Retina (tissue), 1 donor: Measurements from ENCODE around the gene SLC15A4.
"Not testable (repeated sequence)": the region's sequence is repeated elsewhere in the genome, so short reads cannot be mapped to it uniquely, and the experiment has no call there.

Source experiments
- DNase-seq: peaks from one replicate; pipeline ENCODE4 v3.0.0-alpha.2; 2016

The SLC15A4 gene

DNA sequence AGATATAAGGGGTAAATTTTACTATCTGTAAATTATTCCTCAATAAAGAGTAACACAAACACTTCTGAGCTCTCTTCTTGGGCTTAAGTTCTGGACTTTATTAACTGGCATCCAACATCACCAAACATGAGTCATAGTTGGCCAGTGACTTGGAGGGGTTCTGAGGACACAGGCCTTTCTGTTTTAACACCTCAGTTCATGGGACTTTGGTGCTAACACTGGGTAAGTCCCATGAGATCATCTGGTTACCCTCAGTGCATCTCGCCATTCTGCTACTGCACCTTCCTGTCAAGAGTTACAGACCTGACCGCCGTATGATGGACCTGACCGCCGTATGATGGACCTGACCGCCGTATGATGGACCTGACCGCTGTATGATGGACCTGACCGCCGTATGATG lies 9.9 kb downstream of the SLC15A4 start:
- DNase-seq = no peak

DNA sequence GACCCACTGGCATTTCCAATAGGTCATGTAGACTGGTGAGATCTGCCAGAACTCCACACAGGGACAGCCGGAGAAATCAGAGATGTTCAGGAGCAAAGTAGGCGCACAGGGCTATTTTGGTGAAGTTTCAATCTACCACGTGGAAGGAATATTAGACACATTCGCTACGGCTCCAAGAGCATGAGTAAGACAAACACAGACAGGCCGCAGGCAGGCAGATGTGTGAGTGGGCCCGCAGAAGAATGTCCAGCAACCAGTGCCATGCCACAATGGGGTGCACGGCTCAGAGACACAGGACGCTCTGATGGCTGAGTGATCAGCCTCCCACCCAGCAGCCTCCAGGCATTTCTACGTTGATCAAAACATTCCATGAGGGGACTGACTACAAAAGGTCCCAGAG lies 10.4 kb downstream of the SLC15A4 start:
- DNase-seq = no peak

DNA sequence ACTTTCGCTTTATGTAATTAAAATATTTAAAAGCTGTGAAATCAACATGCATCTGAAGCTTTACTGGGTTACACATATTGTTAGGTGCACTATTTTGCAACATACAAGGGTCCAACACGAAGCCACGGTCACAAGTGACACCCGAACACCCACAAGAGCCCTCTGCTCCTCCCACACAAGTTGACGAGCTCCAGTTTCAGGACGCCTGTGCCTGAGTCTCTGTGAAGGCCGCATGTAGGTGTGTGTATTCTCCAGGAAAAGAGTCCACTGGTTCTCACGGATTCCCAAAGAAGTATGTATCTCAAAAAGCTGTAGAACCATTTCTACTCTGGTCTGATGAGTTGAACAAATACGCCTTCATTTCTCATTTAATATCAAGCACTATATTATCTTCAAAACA lies 12.0 kb downstream of the SLC15A4 start:
- DNase-seq = no peak

DNA sequence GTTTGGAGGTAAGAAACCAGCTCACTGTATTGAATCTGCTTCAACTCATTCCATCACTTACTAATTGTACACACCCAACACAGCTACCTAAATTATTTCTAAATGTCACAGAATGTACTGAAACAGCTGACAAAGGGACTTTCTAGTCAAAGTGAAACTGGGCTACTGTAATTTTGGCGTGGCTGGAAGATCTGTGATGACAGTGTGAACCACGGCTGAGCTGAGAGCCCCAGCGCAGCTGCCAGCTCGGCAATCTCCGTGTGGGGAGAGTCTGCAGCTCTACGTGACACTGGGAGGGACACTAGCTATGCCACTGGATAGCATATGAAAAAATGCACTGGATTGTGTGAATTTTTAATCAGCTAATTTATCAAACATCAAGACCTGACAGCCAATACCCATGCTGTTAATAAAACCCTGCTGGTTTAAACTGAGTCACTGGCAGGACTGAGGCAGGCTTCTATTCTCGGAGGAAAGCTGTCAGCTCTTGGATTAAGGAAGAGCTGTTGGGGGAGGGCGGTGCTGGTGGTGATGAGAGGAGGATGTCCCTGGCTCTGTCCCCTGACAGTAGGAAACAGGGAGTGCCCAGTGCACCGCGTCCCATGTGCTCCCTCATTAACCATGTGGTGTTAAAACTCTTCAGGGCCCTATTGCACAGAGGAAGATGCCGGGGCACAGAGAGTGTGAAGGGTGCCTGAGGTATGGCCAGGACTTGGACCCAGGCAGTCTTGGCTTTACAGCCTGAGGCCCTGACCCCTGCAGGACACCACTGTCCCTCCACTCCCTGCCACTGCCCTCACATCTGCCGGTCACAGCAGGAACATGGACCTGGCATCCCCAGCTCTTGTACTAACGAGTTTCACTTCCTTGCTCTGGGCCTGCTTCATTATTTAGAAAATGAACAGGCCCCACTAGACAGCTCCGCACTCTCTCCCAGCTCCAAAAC lies 13.3 kb downstream of the SLC15A4 start:
- no peak for DNase-seq

DNA sequence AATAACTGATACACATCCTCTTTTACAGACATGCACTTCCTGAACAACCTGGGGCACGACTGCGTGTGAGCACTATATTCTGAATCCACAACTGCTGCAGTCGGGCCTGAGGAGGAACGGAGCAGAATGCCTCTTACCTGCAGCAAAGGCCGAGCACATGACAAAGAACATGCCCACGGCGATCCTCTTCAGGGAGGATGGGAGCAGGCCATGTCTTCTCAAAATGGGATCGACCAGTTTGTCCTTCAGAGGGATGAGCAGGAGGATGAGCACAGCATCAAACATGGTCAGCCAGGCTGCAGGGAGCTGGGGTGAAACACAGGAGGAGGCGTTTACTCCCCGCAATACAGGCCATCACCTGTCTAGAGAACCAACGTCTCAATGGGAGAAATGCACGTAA lies 15.1 kb downstream of the SLC15A4 start:
- no peak for DNase-seq

DNA sequence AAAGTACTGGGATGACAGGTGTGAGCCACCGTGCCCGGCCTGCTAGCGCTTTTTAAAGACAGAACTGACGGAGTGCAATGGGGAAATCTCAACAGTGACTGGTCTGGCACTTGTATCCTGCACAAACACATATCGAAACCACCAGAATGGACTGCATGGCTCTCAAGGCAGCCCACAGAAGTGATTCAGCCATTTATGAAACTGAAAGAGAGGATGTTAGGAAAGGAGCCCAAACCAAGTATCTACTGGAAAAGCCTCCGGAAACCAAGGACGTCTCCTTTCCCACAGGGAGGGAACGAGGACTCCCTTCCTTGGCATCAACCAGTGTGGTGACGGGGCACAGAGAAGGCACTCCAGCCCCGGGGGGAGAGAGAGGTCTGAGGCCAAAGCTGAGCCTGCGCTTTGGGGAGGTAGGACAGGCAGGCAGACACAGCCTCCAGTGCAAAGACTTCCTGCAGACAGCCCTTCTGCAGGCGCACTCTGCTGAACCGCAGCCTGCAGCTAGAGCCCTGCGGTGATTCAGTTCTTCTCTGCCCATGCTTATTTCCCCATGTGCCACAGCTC lies 16.5 kb downstream of the SLC15A4 start:
- no peak for DNase-seq

DNA sequence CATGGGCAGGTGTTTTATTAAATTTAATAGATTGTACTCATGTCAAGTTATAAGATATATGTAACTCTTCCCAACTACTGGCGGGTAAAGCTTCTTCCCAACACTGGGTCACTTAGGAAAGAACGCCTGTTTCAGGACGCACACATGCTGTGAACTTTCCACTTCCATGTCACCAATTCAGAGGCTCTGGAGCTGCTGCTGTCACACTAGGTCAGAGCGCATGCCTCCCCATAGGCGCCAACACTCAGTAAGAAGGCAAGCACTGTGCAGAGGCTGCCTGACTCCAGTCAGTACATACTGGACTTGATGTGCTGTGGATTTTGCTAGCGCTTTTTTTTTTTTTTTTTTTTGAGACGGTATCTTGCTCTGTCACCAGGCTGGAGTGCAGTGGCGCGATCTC lies 17.2 kb downstream of the SLC15A4 start:
- DNase-seq = no peak

DNA sequence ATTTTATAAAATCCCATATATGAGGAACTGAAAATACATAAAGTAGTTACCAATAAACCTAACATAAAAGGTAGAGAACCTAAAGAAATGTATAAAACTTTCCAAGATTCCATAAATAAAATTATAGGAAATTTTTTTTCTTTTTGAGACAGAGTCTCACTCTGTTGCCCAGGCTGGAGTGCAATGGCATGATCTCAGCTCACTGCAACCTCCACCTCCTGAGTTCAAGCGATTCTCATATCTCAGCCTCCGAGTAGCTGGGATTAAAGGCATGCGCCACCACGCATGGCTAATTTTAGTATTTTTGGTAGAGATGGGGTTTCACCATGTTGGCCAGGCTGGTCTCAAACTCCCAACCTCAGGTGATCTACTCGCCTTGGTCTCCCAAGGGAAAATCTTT lies 18.4 kb downstream of the SLC15A4 start:
- not testable (repeated sequence) for DNase-seq

DNA sequence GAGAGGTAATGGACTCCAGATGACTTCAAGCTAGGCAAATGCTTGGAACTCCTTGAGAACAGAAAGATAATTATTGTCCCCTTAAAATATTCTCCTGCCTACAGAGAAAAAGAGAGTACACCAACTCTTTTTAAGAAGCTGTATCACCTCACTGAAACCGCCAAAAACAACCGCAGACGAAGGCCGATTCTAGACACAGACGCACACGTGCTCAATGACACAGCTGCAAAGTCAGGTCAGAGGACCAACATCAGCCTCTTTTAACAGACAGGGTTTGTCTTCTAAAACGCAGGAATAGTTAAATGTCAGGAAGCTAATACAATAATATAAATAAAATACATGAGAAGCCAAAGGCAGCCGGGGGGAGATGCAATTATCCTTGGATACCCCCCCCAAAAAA lies 19.0 kb downstream of the SLC15A4 start:
- DNase-seq = no peak

DNA sequence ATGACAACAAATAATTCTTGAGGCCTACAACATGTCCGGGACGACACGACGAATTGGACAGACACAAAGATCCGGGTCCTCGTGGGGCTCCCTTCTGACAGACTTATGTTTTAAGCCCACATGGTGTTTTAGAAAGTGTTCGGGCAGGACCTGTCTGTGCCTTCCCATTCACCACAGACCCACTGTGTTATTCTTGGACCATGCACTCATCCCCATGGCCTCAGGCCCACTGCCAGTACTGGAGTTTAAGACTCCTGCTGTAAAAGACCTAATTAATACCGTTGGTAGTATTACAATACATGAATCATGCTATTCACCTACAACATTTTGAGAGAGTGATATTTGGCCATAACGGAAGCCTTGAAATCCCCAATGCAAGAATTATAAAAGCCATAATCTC lies 20.0 kb downstream of the SLC15A4 start:
- DNase-seq = no peak

DNA sequence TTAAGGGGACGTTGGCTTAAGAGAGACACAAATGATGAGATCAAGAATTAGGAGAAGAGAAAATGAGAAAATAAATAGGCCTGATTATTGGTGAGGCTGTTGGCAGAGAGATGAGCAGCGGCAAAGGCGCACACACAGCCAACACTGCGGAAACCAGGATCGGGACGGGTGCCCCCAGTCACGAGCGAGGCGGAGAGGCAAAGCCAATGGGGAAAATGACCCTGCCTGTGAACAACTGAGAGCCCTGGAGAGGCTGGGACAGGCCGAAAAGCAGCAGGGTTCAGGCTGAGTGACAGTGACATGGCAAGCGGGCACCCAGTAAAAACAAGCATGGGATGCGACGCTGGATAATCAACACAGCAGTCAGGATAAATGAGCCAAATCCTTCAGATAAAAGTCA lies 21.0 kb downstream of the SLC15A4 start:
- DNase-seq = no peak

DNA sequence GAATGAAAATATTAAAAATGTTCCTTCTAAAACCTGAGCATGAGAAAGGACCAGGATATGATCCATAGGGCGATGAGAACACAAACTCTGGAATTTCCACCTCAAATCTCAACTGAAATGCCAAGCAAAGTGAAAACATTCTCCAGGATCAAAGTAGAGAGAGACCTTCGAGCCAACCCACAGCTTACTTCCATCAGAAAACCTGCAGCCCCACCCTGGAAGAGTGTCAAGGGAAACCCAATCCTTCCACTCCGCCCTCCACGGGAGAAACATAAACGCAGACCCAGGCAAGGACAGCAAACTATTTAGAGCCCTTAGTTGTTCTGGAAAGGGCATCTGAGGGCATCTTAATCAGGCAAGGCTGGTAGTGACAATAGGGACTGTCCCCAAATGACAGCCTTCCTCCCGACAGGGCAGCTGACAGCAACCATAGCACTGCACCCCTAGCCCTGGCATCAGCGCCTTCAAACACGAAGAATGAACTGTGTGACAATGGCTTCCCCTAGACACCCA lies 21.8 kb downstream of the SLC15A4 start:
- no peak for DNase-seq

DNA sequence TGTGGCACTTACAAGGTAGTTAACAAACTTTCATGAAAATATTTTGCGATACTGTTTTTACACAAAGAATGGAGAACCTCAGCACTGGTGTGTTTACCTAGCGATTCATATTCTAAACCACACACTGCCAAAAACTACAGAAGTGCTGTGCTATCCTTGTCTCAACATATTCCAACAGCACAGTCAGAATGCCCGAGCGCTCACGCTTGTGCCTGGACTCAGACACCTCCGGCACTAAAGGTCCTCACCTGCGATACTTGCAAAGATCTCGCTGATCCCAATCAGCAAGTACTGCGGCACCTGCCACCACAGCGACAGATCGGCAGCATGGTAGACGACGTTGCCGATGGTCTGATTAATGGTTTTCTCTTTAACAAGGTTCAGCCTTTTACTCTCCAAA lies 23.2 kb downstream of the SLC15A4 start:
- DNase-seq = no peak

DNA sequence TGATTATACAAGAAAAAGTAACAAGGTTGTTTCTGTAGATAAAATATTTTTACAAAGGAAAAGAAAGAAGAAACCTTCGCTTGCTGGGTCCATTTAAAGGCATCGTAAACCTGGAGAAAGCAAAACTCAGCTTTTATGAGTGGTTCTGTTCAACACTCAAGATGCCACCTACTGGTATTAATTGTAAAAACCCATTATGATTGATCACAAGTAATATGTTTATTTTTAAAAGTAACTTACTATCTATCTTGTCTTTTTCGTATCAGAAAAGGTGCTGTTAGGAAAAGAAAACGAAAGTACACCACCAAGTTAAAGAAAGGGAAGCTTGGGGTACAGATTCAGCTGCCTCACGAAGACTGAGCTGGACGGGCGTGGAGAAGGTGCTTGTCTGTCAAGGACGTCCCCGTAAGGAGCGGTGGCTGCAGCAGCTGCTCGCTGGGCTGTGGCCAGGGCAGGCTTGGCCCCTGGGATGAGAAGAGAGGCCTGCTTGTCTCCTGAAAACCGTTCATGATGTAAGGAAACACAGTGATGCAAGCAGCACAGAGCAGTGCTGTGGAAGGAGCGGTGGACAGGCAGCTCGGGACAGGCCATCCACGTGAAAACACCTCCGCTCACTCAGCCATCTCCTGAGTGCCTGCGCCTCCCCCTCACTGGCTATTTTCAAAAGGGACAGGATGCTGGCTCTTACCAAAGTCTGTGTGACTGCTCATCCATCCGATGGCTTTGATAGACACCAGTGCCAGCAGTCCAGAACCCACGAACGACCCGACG lies 25.0 kb downstream of the SLC15A4 start:
- DNase-seq = no peak

DNA sequence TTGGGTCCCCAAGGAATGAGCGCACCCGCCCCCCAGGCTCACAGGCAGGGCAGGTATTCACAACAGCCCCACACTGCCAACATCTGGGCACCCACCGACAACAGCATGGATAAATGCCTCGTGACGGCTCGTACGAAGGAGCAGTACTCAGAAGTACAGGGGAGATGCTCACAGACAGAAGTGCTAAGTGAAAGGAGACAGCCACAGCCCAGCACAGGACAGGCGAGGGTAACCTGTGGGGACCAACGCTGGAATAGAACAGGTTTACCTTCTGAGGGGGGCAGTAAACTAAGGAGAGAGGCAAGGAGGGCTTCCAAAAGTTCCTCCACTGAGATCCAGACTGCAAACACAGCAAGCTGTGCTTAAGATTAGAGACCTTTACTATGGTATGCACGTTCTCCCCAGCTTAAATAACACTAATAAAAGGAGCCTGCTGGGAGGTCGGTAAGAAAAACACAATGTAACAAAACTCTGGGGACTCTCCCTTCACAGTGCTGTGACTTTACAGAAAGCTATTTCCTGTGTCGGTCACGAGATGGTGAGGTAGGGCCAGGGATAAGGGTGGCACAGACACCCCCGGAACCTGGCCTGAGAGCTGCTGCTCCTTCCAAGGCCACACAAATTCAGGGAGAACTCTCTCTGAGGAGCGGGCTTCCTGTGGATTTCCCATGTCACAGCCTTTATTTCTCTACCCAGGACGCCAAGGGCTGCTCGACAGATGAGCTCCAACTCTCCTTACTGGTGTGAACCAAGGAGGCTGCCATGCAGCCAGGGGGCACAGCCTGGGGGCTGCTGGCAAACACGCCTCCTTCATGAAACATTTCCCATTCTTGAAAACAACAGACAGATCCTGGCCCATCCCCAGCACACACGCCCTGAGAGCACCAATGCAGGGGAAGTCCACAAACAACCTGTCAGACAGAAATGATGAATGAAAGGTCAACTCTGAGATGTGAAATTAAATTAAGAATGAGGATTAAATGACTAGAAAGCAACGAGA lies 26.3 kb downstream of the SLC15A4 start:
- DNase-seq = no peak

DNA sequence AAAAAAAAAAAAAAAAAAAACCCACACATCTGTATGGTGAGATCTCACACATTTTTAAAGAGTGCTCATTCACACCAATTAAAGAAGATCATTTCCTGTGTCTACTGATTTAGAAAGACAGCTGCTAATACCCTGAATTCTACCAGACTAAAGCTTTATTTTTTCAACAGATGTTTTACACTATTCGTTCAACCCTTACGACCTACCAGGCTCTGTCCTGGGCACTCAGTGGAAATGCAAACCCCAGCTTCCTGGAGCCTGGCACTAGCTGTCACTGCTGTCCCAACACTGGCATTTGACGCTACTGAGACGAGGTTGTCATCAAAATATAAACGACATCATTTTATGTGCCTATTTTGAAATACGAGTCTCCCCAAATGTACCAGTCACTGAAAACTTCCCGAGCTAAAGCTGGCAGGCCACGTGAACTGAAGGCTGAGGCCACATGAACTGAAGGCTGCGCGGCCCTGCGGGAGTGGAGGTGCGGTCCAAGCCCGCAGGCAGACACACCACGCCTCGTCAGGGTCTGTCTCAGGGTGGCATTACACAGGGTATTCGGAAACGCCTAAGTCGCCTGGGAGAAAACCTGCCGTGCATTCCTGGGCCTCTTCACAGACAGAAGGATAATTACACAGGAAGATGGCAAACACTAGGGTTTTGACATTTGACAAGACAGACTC lies 27.2 kb downstream of the SLC15A4 start:
- DNase-seq = no peak

DNA sequence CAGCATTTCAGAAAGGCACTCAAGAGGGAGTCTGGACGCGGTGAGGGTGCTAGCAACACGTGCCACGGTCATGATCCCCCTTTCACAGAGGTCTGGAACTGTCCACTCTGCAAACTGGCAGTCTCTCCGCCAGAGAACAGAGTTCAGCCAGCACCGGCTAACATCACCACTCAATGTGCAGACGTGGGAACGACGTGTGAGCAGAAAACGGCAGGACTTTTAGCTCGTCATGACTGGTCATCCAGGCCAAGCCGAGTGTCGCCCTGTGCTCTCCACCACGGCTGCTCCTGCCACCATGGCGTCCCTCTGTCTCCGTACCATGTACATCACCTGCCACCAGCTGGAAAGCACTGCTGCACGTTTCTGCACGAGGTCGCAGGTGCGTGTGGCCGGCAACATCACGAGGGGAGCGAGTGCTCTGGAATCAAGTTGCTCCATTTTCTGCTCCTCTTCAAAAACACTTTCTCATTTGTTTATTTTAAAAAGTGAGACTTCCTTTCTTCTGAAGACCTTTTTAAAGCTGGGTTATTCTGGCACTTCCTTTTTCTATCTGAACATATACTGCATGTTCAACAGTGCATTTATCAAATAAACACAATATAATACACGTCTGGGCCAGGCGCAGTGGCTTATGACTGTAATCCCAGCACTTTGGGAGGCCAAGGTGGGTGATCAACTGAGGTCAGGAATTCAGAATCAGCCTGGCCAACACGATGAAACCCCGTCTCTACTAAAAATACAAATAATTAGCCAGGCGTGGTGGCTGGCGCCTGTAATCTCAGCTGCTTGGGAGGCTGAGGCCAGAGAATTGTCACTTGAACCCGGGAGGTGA lies 28.0 kb downstream of the SLC15A4 start:
- DNase-seq = no peak

DNA sequence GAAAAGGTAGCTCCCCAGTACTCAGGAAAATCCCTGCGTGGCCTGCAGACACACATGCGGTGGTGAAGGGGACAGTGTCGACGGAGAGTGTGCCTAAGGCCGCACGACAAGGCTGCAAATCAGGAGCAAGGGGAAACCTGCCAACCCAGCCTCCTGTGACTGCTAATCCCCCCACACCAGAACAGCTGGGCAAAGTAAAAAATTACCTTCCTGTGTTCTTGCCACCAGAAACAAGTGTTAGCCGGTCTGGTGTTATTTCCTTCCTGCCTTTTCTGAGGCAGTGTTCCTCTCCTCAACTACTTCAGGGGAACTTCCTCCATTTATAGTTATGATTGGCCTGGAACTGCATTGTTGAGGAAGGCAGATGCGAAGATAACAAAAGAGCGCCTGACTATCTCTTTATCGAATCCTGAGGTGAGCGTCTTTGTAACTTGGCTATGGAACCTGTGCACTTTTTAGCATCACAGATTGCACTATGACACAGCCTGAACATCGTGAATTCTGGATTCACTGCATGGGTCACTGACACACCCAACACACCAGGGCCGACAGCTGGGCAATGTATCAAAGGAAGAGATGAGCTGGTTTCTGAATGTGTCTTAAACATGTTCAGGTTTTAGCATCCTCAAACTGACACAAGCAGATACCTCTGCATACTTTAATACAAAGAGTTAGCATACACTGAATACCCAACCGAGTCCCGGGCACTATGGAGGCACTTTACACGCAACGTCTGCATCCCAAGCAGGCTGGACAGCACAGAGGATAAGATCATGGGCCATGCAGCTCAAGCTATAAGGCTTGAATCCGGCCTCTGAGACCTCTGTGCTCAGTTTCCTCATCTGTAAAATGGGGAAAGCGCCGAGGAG lies 28.9 kb downstream of the SLC15A4 start:
- DNase-seq = no peak

DNA sequence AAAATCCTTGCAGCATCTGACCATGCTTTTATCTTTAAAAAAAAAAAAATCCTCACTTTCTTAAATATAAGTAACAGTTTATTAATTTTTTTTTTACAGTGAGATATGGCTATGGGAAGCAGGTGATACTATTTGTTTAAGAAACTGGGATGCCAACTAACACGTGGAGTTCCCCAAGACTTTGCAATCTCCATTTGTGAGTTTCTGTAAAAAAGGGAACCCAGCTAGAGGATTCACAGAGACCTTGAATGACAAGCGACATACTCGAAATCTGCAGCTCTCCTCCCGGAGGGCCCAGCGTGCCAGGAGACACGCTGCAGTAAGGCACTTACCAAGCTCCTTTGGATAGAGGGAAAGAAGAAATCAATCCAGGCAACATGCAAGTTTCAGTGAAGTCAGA lies 30.1 kb downstream of the SLC15A4 start:
- DNase-seq = no peak

DNA sequence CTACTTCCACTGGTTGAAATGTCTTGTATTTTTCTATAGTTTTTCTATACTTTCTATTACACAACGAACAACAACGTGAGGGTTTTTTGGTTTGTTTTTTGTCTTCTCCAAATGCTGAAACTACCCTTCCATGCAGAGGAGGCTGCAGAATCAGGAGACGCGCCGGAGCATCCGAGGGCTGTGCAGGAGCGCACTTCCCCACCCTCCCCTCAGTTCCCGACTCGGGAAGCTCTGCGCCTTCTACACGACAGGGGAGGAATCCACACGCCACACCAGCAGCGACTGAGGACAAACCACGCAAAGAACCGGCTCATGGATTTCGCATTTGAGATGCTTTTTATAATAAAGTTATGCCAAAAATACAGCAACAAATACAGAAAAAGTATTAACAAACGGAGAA lies 30.9 kb downstream of the SLC15A4 start:
- no peak for DNase-seq
